Keratinocyte (primary cell): Measurements from ENCODE around the gene ELL.

Experiments
- CTCF ChIP-seq, 3 experiments: IDR thresholded peaks in 1 of 3; conservative IDR thresholded peaks in 1 of 3; optimal IDR thresholded peaks in 1 of 3; 2 replicates in 2 of 3; 3 replicates in 1 of 3; pipeline versions ENCODE3 to v1.5.1; 2011; ENCODE audit warnings: low read length in 3 of 3, mild to moderate bottlenecking in 3 of 3, moderate library complexity in 2 of 3, control low read depth in 1 of 3, inconsistent platforms in 1 of 3; ENCODE audit not compliant: insufficient read depth in 2 of 3; ENCODE audit errors: extremely low read depth in 1 of 3
- EZH2 ChIP-seq: IDR thresholded peaks from one replicate; pipeline ENCODE4 v1.6.1; 2012; ENCODE audit warnings: inconsistent platforms, mild to moderate bottlenecking, low read length, moderate library complexity

DNA sequence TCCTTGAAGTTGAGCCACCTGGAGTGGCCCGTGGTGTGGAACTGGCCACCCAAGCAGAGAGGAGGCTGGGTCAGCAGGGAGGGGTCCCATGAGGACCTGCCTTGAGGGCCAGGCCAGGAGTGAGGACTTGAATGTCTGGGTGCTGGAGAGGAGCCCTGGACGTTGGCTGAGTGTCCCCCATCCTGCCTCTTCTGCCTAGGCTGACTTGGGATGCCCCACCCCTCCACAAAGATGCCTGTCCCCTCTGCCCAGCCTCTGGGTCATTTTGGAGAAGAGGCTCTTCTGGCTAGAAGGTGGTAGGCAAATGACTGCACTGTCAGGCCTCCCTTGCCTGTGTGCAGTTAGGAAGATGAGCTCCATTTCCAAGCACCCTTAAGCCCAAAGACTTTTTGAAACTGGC is 100.9 kb downstream of the ELL start:
- no peak for TF ChIP-seq CTCF (optimal IDR thresholded peaks at IDR 0.05 in 1 of 3, IDR thresholded peaks at IDR 0.05 in 1 of 3, conservative IDR thresholded peaks at IDR 0.05 in 1 of 3; ENCODE audit: extremely low read depth in 1 of 3, insufficient read depth in 2 of 3, low read length in 3 of 3)
- TF ChIP-seq EZH2: no peak
